Stomach (tissue), 4 donors: ENCODE results near the gene TRDMT1.

Source experiments
- EP300 ChIP-seq: sonication (generic); formaldehyde crosslinking; IDR thresholded peaks from one replicate; pipeline ENCODE4 v1.6.1; 2017; ENCODE audit warnings: antibody characterized with exemption
- POLR2A ChIP-seq, 4 donors: fragments of 450-650 bp; IDR thresholded peaks; one replicate each; pipeline ENCODE4 v1.6.1; 2016; ENCODE audit warnings: antibody characterized with exemption in 4 of 4, control low read depth in 2 of 4, mild to moderate bottlenecking in 1 of 4, moderate library complexity in 1 of 4
- TF ChIP-seq, protein P1 (sequence below), 7 experiments: fragments of 450-650 bp in 4 of 7; fragments of 200-600 bp in 3 of 7; sonication (generic) in 3 of 7; IDR thresholded peaks; one replicate each; pipeline ENCODE4 v1.5.1; 2016 to 2019; ENCODE audit warnings: antibody characterized with exemption in 7 of 7, control low read depth in 2 of 7, mild to moderate bottlenecking in 1 of 7

- TF ChIP-seq, protein P1, sequence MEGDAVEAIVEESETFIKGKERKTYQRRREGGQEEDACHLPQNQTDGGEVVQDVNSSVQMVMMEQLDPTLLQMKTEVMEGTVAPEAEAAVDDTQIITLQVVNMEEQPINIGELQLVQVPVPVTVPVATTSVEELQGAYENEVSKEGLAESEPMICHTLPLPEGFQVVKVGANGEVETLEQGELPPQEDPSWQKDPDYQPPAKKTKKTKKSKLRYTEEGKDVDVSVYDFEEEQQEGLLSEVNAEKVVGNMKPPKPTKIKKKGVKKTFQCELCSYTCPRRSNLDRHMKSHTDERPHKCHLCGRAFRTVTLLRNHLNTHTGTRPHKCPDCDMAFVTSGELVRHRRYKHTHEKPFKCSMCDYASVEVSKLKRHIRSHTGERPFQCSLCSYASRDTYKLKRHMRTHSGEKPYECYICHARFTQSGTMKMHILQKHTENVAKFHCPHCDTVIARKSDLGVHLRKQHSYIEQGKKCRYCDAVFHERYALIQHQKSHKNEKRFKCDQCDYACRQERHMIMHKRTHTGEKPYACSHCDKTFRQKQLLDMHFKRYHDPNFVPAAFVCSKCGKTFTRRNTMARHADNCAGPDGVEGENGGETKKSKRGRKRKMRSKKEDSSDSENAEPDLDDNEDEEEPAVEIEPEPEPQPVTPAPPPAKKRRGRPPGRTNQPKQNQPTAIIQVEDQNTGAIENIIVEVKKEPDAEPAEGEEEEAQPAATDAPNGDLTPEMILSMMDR (IDR thresholded peaks at IDR 0.05): no peak
- TF ChIP-seq POLR2A (IDR thresholded peaks at IDR 0.05) (no peak), EP300 (no peak)
These were observed 14.3 kb upstream of the TRDMT1 start for GRCh38 chr10:17215782-17216122.
